HUES48 (cell line): ENCODE measurements around the gene MARCHF10.
"Not testable (repeated sequence)": the region's sequence is repeated elsewhere in the genome, so short reads cannot be mapped to it uniquely, and the experiment has no call there.

Source experiments
- H3K27ac ChIP-seq: one replicate; pipeline ENCODE4 v1.7.0; 2013; ENCODE audit warnings: low read depth, low read length, inconsistent platforms
- H3K27me3 ChIP-seq: 2 replicates; pipeline ENCODE4 v1.6.1; 2013; ENCODE audit warnings: mild to moderate bottlenecking, low read length; ENCODE audit not compliant: control insufficient read depth, insufficient read depth
- H3K36me3 ChIP-seq: 2 replicates; pipeline ENCODE4 v1.6.1; 2013; ENCODE audit warnings: low read length; ENCODE audit not compliant: control insufficient read depth, insufficient read depth
- H3K4me1 ChIP-seq: 2 replicates; pipeline ENCODE4 v1.6.1; 2013; ENCODE audit warnings: mild to moderate bottlenecking, low read length; ENCODE audit not compliant: control insufficient read depth, insufficient read depth
- H3K4me3 ChIP-seq: 2 replicates; pipeline ENCODE4 v1.5.1; 2013; ENCODE audit warnings: mild to moderate bottlenecking, low read depth, low read length
- H3K9ac ChIP-seq: 2 replicates; pipeline ENCODE4 v1.6.1; 2013; ENCODE audit warnings: mild to moderate bottlenecking, low read depth, low read length, moderate library complexity
- H3K9me3 ChIP-seq: 2 replicates; pipeline ENCODE4 v1.6.1; 2013; ENCODE audit warnings: low read length; ENCODE audit not compliant: control insufficient read depth, insufficient read depth

The MARCHF10 gene

GRCh38 chr17:62832405-62832804 is 24.3 kb upstream of the MARCHF10 start:
- H3K4me3 ChIP-seq: no peak overlapping the region
- H3K27me3 ChIP-seq: no peaks in the 10 kb centered on the region
- no peaks in the 10 kb centered on the region for H3K36me3 ChIP-seq
- no peak overlapping the region for H3K27ac ChIP-seq
- no peaks in the 10 kb centered on the region for H3K9me3 ChIP-seq
- no peaks in the 10 kb centered on the region; the same call in 1 of the 2 replicates for H3K4me1 ChIP-seq
- H3K9ac ChIP-seq: no peak overlapping the region

- not testable (repeated sequence) for H3K4me3 ChIP-seq, H3K4me1 ChIP-seq, H3K9ac ChIP-seq, H3K27me3 ChIP-seq, H3K36me3 ChIP-seq, H3K9me3 ChIP-seq, H3K27ac ChIP-seq
Measured at GRCh38 chr17:62831066-62831465, 23.0 kb upstream of the MARCHF10 start.

- Histone ChIP-seq H3K9me3 (no peaks in the 10 kb centered on the region), H3K4me3 (no peak overlapping the region), H3K27ac (no peak overlapping the region), H3K9ac (no peak overlapping the region), H3K36me3 (no peaks in the 10 kb centered on the region), H3K4me1 (peaks cover 12% of the 10 kb centered on the region), H3K27me3 (no peaks in the 10 kb centered on the region)
Measured at GRCh38 chr17:62827746-62828485, 19.8 kb upstream of the MARCHF10 start.

GRCh38 chr17:62826956-62827355 is 18.8 kb upstream of the MARCHF10 start:
- H3K4me1 ChIP-seq: peaks cover 12% of the 10 kb centered on the region
- H3K27me3 ChIP-seq: no peaks in the 10 kb centered on the region
- H3K36me3 ChIP-seq: no peaks in the 10 kb centered on the region
- H3K27ac ChIP-seq: no peak overlapping the region
- H3K4me3 ChIP-seq: no peak overlapping the region
- no peak overlapping the region for H3K9ac ChIP-seq
- H3K9me3 ChIP-seq: no peaks in the 10 kb centered on the region

- H3K27me3 ChIP-seq: no peaks in the 10 kb centered on the region
- H3K4me3 ChIP-seq: peak overlapping the region; percentile 34
- H3K4me1 ChIP-seq: peaks cover 24% of the 10 kb centered on the region
- H3K9me3 ChIP-seq: no peaks in the 10 kb centered on the region
- H3K27ac ChIP-seq: peak overlapping the region; percentile 98
- H3K9ac ChIP-seq: 0 out of 2 replicates have a peak overlapping the region, but pooled peaks have one; percentile 33
- H3K36me3 ChIP-seq: no peaks in the 10 kb centered on the region
Measured at GRCh38 chr17:62825182-62825581, 17.1 kb upstream of the MARCHF10 start.

- Histone ChIP-seq H3K4me1 (peaks cover 29% of the 10 kb centered on the region), H3K9me3 (no peaks in the 10 kb centered on the region), H3K4me3 (peak overlapping the region; percentile 34), H3K27ac (peak overlapping the region; percentile 98), H3K27me3 (no peaks in the 10 kb centered on the region), H3K9ac (0 out of 2 replicates have a peak overlapping the region, but pooled peaks have one; percentile 33), H3K36me3 (no peaks in the 10 kb centered on the region)
Measured at GRCh38 chr17:62824290-62825131, 16.4 kb upstream of the MARCHF10 start.

GRCh38 chr17:62823111-62823893 is 15.2 kb upstream of the MARCHF10 start:
- H3K27me3 ChIP-seq: no peaks in the 10 kb centered on the region
- no peak overlapping the region for H3K9ac ChIP-seq
- H3K4me1 ChIP-seq: peaks cover 31% of the 10 kb centered on the region
- H3K36me3 ChIP-seq: no peaks in the 10 kb centered on the region
- H3K27ac ChIP-seq: no peak overlapping the region
- no peak overlapping the region for H3K4me3 ChIP-seq
- no peaks in the 10 kb centered on the region for H3K9me3 ChIP-seq

- Histone ChIP-seq H3K9ac (no peak overlapping the region), H3K9me3 (no peaks in the 10 kb centered on the region), H3K27me3 (no peaks in the 10 kb centered on the region), H3K4me3 (no peak overlapping the region), H3K4me1 (peaks cover 31% of the 10 kb centered on the region), H3K36me3 (no peaks in the 10 kb centered on the region), H3K27ac (no peak overlapping the region)
Measured at GRCh38 chr17:62822080-62822904, 14.2 kb upstream of the MARCHF10 start.

- Histone ChIP-seq H3K9ac (no peak overlapping the region), H3K4me1 (peaks cover 31% of the 10 kb centered on the region), H3K9me3 (no peaks in the 10 kb centered on the region), H3K36me3 (no peaks in the 10 kb centered on the region), H3K27me3 (no peaks in the 10 kb centered on the region), H3K4me3 (no peak overlapping the region), H3K27ac (no peak overlapping the region)
Measured at GRCh38 chr17:62821189-62822079, 13.3 kb upstream of the MARCHF10 start.
